ENCODE results near the gene PPT1.
"Not testable (repeated sequence)": the region's sequence is repeated elsewhere in the genome, so short reads cannot be mapped to it uniquely, and the experiment has no call there.

The PPT1 gene

DNA sequence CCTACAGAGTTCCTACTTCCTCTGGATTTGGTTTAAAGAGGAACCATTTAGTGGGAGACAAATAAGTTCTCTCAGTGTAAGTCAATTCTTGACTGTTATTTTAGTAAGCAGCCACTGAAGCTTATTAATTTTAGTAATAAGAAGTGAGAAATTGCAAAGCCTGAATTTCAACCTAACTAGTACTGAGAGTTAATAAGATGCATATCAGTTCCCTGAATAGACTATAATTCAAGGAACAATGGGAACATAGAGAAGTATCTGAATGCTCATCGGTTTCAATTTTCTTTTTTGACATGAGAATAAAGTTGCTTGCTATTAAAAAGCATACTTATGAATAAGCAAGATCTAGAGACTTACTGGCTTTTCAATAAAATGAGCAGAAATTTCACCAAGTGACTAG lies 8.0 kb upstream of the PPT1 start:
- Mint-ChIP-seq H3K36me3 (ENCODE audit: low read depth) (peaks cover 6% of the 10 kb centered on the region), H3K27me3 (peaks cover 2% of the 10 kb centered on the region), H3K9me3 (peaks cover 20% of the 10 kb centered on the region), H3K4me3 (no peak overlapping the region), H3K27ac (no peak overlapping the region), H3K4me1 (peaks cover 2% of the 10 kb centered on the region)
- DNase-seq: no peak
- ATAC-seq: no peak

DNA sequence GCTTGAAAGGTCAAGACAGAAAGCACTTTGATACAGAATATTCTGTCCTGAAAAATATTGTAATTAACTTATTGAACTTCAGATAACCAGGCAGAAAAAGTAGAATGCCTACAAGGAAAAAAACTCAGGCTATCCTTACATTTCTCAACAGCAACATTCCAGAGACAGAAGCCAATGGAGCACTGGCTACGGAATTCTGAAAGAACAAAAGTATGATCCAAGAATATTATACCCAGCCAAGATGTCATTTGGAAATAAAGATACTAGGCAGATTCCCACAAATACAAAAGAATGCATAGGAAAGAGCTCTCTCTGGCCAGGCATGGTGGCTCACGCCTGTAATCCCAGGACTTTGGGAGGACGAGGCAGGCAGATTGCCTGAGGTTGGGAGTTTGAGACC lies 5.8 kb upstream of the PPT1 start:
- Mint-ChIP-seq H3K36me3 (ENCODE audit: low read depth) (peaks cover 6% of the 10 kb centered on the region), H3K27me3 (peaks cover 3% of the 10 kb centered on the region), H3K9me3 (peaks cover 9% of the 10 kb centered on the region), H3K4me3 (no peak overlapping the region), H3K4me1 (peaks cover 2% of the 10 kb centered on the region), H3K27ac (no peak overlapping the region)
- no peak for DNase-seq
- no peak for ATAC-seq

DNA sequence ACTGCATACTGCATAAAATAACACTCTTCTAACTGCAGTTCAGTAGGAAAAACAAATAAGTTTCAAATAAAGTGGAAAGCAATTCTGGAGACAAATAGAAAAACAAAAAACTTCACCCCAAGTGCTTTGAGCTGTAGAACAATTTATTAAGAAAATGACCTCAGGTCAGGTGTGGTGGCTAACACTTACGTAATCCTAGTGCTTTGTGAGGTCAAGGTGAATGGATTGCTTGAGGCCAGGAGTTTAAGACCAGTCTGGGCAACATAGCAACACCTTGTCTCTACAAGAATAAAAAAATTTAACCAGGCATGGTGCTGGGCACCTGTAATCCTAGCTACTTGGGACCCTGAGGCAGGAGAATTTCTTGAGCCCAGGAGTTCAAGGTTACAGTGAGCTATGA lies 5.0 kb upstream of the PPT1 start:
- DNase-seq: no peak

DNA sequence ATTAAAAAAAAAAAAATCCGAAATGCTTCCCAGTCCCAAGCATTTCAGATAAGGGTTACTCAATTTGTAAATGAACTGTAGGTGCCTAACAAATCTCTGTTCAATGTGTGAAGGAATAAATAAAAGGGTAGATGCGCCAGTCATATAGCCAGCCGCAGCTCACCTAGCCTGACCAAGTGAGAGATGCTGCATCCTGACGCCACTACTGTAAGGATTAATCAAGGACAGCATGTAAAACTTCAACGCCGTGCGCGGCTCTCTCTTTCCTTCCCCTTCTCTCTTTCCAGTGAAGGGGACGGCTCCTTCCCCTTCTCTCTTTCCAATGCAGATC lies 441 bp downstream of the PPT1 start:
- Mint-ChIP-seq H3K27ac (peak overlapping the region; percentile 94), H3K9me3 (no peaks in the 10 kb centered on the region), H3K4me3 (peak overlapping the region; percentile 98), H3K4me1 (peaks cover 29% of the 10 kb centered on the region), H3K27me3 (peaks cover 5% of the 10 kb centered on the region), H3K36me3 (ENCODE audit: low read depth) (peaks cover 16% of the 10 kb centered on the region)
- DNase-seq (no peak), ATAC-seq (peak; percentile 26)

More for the DNA sequence above, 5.0 kb upstream of the PPT1 start:
- H3K4me3 Mint-ChIP-seq: no peak overlapping the region
- peaks cover 10% of the 10 kb centered on the region for H3K4me1 Mint-ChIP-seq
- H3K27ac Mint-ChIP-seq: no peak overlapping the region
- no peak for ATAC-seq
- peaks cover 9% of the 10 kb centered on the region for H3K9me3 Mint-ChIP-seq
- peaks cover 6% of the 10 kb centered on the region for H3K36me3 Mint-ChIP-seq (ENCODE audit: low read depth)
- H3K27me3 Mint-ChIP-seq: peaks cover 5% of the 10 kb centered on the region

DNA sequence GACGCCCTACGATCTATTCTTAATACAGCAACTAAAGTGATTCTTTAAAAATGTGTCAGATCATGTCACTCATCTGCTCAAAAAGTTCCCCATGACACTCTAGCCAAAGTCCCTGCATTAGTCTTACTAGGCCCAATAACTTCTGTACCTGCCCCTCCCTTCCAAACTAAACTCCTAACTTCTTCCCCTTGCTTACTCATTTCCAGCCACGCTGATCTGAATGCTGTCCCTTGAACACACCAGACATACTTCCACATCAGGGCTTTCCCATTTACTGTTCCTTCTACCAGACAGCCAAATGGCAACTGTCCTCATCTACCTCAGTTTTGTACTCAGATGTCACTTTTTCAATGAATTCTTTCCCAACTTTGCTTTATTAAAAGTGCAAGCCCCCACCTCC lies 1.2 kb downstream of the PPT1 start:
- ATAC-seq: no peak
- peaks cover 5% of the 10 kb centered on the region for H3K27me3 Mint-ChIP-seq
- H3K36me3 Mint-ChIP-seq (ENCODE audit: low read depth): peaks cover 20% of the 10 kb centered on the region
- no peak for DNase-seq
- H3K4me3 Mint-ChIP-seq: peak overlapping the region; percentile 98
- H3K4me1 Mint-ChIP-seq: peaks cover 29% of the 10 kb centered on the region
- H3K27ac Mint-ChIP-seq: no peak overlapping the region
- H3K9me3 Mint-ChIP-seq: no peaks in the 10 kb centered on the region

DNA sequence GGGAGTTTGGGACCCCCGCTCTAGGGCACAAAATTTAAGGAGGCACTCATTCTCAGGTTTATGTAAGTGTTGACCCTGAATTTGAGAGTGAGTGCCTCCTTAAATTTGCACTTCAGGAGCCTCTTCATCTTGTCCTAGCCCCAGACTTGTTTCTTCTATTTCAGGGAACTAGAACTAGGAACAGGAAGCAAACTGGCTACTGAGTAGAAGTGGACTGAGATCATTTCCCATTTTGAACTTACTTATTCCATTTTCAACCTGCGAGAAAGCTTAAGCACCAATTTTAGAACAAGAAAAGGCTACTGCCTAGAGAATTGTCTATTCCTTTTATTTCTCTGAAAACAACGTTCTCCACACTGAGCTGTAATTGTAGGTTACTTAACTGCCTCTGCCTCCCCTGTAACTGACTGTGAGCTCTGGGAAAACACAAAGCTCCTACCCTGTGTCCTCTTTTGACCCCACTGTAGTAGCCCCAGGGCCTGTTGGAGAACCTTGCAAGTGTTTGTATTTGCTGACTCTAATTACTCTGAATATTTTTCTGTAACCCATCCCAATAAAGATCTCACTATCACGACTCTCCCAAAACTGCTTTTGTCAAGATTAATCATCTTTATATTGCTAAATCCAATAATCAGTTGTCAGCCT lies 2.5 kb downstream of the PPT1 start:
- peaks cover 29% of the 10 kb centered on the region for H3K4me1 Mint-ChIP-seq
- H3K4me3 Mint-ChIP-seq: no peak overlapping the region
- peaks cover 28% of the 10 kb centered on the region for H3K36me3 Mint-ChIP-seq (ENCODE audit: low read depth)
- H3K27ac Mint-ChIP-seq: no peak overlapping the region
- H3K27me3 Mint-ChIP-seq: peaks cover 3% of the 10 kb centered on the region
- no peaks in the 10 kb centered on the region for H3K9me3 Mint-ChIP-seq
- ATAC-seq (no peak), DNase-seq (no peak)

DNA sequence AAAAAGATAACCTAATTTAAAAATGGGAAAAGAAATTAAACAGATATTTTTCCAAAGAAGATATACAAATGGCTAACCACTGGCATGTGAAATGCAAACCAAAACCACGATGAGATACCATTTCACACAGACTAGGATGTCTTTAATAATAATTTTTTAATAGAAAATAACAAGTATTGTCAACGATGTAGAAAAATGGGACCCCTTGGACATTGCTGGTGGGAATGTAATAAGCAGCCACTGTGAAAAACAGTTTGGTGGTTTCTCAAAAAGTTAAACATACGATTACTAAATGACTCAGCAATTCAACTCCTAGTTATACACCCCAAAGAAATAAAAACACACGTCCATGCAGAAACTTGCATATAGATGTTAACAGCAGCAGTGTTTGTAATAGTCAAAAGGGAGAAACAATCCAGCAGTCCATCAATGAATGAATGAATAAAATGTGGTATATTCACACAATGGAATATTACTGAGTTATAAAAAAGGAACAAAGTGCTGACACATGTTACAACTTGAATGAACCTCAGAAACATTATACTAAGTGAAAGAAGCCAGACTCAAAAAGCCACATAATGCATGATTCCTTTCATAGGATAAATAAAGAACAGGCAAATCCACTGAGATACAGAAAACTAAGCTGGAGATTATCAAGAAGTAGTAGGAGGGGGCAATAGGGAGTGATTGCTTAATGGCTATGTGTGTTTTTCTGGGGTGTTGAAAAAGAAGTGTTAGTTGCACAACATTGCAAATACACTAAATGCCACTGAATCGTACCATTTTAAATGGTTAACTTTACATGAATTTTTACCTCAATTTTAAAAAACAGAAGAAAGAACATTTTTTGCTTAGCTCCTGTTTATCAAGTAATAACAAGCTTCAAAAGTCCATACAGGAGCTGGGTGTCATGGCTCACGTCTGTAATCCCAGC lies 4.1 kb downstream of the PPT1 start:
- DNase-seq (no peak), ATAC-seq (no peak)
- H3K36me3 Mint-ChIP-seq (ENCODE audit: low read depth): peaks cover 37% of the 10 kb centered on the region
- no peak overlapping the region for H3K27ac Mint-ChIP-seq
- H3K27me3 Mint-ChIP-seq: peaks cover 2% of the 10 kb centered on the region
- no peaks in the 10 kb centered on the region for H3K9me3 Mint-ChIP-seq
- peaks cover 29% of the 10 kb centered on the region for H3K4me1 Mint-ChIP-seq
- H3K4me3 Mint-ChIP-seq: no peak overlapping the region

DNA sequence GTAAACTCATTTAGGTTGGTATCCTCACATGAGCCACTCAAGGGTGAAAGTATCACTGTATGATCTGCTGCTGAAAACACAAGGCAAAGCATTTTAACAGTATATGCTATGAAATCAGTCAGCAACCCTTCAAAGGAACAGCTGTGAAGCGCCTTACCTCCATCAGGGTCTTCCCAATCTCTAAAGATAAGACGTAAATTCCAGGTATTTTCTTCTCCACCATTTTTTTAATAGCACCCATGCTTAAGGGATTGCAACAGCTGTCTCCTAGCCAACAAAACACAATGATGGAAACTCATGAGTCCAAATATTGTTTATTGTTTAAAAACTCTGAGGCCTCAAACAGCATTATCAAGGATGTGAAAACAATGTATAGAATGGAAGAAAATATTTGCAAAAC lies 4.8 kb downstream of the PPT1 start:
- H3K27me3 Mint-ChIP-seq: no peaks in the 10 kb centered on the region
- no peak overlapping the region for H3K27ac Mint-ChIP-seq
- ATAC-seq (no peak), DNase-seq (no peak)
- peaks cover 22% of the 10 kb centered on the region for H3K4me1 Mint-ChIP-seq
- H3K4me3 Mint-ChIP-seq: no peak overlapping the region
- peaks cover 39% of the 10 kb centered on the region for H3K36me3 Mint-ChIP-seq (ENCODE audit: low read depth)
- no peaks in the 10 kb centered on the region for H3K9me3 Mint-ChIP-seq

DNA sequence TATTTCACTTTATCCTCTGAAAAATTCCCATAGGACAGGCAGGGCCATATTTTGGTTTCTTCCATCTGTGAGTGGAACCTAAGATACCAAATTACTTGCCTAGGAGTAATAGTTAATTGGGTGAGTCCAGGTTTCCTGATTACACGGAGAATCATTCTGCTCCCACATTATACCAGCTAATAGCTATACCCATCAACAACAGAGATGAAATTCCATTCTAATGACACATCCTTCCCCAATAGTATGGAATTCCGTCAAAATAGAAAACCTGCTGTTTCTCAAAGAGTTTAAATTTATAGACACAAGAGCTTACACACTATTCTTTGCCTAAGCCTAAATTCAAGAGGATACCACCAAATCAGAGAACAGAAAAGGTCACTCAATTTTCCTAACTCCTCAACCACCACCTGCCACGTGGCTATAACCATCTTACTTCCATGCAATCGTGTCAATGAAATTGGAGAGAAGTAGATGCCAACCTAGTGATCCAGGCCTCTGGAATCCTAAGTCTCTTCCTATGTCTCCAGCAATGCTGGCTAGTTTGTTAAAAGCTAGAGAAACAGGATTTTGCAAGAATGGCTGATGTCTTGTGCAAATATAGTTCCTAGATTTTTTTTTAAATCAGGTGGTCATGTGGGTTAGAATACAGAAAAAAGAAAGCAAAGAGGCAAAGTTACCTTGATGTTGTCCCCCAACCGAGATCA lies 6.2 kb downstream of the PPT1 start:
- no peaks in the 10 kb centered on the region for H3K27me3 Mint-ChIP-seq
- DNase-seq (no peak), ATAC-seq (no peak)
- no peak overlapping the region for H3K4me3 Mint-ChIP-seq
- peaks cover 11% of the 10 kb centered on the region for H3K4me1 Mint-ChIP-seq
- no peak overlapping the region for H3K27ac Mint-ChIP-seq
- H3K36me3 Mint-ChIP-seq (ENCODE audit: low read depth): peaks cover 42% of the 10 kb centered on the region
- no peaks in the 10 kb centered on the region for H3K9me3 Mint-ChIP-seq

DNA sequence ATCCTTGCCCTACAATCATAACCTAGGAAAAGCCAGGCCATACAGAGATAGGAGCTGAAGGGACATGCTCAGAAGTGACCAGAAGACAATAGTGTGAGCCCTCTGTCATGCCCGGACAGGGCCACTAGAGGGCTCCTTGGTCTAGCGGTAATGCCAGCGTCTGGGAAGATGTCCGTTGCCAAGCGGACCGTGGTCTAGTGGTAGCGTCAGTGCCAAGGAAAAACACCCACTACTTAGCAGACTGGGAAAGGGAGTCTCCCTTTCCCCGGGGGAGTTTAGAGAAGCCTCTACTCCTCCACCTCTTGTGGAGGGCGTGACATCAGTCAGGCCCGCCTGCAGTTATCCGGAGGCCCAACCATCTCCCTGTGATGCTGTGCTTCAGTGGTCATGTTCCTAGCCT lies 12.3 kb downstream of the PPT1 start:
- not testable (repeated sequence) for H3K9me3 Mint-ChIP-seq, H3K27ac Mint-ChIP-seq, H3K27me3 Mint-ChIP-seq, H3K4me3 Mint-ChIP-seq, H3K4me1 Mint-ChIP-seq, ATAC-seq
- DNase-seq: peak; percentile 53
- H3K36me3 Mint-ChIP-seq (ENCODE audit: low read depth): peaks cover 37% of the 10 kb centered on the region

DNA sequence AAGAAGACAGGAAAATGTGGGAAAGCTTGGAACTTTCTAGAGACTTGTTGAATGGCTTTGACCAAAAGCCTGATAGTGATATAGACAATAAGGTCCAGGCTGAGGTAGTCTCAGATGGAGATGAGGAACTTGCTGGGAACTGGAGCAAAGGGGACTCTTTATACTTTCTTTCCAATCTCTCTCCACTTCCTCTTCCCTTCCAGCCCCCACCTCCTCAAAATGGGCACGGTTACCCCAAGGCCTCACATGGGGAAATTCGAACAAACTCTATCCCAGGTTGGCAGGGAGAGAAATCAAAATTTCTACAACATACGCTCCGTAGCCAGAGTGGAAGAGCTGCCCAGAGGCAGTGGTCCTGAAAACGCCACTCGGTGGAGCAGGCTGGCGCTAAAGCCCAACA lies 15.2 kb downstream of the PPT1 start:
- H3K36me3 Mint-ChIP-seq (ENCODE audit: low read depth): peaks cover 38% of the 10 kb centered on the region
- ATAC-seq: no peak
- no peaks in the 10 kb centered on the region for H3K27me3 Mint-ChIP-seq
- H3K4me1 Mint-ChIP-seq: peaks cover 9% of the 10 kb centered on the region
- no peak for DNase-seq
- H3K27ac Mint-ChIP-seq: no peak overlapping the region
- H3K4me3 Mint-ChIP-seq: no peak overlapping the region
- no peaks in the 10 kb centered on the region for H3K9me3 Mint-ChIP-seq

DNA sequence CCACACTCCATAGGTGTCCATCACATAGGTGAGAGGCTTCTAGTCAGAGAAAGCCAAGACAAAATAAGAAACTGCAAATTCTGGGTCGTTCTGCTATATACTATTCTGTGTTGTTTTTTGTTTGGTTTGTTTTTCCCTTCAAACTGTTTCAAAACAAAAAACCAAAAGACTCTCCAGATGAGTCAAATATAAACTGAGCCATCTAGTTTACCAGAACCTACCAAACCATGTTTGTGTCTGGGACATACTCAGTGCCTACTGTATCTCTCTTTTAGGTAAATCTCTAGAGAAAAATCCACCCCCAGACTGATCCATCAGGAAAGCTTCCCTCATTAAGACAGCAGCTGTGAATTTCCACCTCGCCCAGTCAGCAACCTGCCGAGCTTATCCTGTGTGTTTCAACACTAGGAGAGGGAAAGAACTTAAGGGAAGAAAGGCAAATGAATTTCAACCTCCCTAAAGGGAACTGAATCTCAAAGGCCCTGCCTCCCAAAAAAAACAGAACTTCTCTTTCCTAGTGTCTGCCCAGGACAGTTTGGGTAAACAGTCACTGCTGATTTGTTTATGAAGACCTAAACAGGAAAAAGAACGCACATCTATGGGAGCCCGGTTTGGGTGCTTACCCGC lies 17.2 kb downstream of the PPT1 start:
- no peaks in the 10 kb centered on the region for H3K9me3 Mint-ChIP-seq
- H3K27ac Mint-ChIP-seq: no peak overlapping the region
- no peak for DNase-seq
- peaks cover 29% of the 10 kb centered on the region for H3K36me3 Mint-ChIP-seq (ENCODE audit: low read depth)
- H3K4me1 Mint-ChIP-seq: peaks cover 9% of the 10 kb centered on the region
- H3K4me3 Mint-ChIP-seq: no peak overlapping the region
- no peak for ATAC-seq
- no peaks in the 10 kb centered on the region for H3K27me3 Mint-ChIP-seq

DNA sequence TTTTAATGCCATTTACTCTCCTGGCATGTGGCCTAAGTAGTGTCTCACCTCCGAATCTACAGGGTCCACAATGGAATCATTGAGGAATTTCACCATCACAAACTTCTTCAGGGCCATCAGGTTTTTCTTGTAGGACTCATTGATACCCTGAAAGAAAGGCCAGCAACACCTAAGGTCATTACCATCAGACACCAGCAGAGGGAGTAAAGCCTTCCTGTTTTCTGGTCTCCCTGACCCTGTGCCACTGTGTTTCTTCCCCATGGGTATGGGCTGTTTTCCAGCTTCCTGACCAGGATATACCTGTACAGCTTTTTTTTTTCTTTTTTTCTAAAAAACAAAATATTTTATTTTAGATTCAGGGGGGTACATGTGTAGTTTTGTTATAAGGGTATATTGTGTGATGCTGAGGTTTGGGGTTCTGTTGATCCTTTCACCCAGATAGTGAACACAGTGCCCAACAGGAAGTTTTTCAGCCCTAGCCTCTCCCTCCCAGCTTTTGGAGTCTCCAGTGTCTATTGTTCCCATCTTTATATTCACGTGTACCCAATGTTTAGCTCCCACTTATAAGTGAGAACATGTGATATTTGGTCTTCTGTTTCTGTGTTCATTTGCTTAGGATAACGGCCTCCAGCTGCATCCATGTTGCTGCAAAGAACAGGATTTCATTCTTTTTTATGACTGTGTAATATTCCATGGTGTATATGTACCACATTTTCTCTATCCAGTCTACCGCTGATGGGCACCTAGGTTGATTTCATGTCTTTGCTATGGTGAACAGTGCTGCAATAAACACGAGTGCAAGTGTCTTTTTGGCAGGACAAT lies 18.3 kb downstream of the PPT1 start:
- no peak overlapping the region for H3K4me3 Mint-ChIP-seq
- DNase-seq (peak; percentile 57), ATAC-seq (peak; percentile 70)
- H3K27ac Mint-ChIP-seq: no peak overlapping the region
- no peaks in the 10 kb centered on the region for H3K27me3 Mint-ChIP-seq
- H3K9me3 Mint-ChIP-seq: no peaks in the 10 kb centered on the region
- peaks cover 9% of the 10 kb centered on the region for H3K4me1 Mint-ChIP-seq
- peaks cover 30% of the 10 kb centered on the region for H3K36me3 Mint-ChIP-seq (ENCODE audit: low read depth)

DNA sequence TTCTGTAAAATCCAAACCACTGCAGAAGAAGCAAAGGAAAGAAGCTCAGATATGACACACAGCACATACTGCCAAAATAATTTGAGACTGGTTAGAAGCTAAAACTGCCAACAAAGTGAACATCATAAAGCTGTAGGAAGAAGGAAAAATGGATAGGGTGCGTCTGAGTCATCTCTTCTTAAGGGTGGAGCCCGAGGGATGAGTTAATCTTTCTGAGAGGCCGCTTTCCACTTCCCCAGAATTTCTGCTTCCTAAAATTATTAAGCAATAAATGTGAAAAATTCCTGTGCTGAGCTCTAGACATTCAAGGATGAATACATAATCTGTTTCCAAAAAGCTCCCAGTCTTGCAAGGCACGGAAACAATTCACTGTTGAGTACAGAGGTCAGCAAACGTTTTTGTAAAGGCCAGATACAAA lies 20.1 kb downstream of the PPT1 start:
- no peak overlapping the region for H3K4me3 Mint-ChIP-seq
- no peak for ATAC-seq
- H3K27me3 Mint-ChIP-seq: no peaks in the 10 kb centered on the region
- DNase-seq: no peak
- no peaks in the 10 kb centered on the region for H3K9me3 Mint-ChIP-seq
- H3K27ac Mint-ChIP-seq: no peak overlapping the region
- peaks cover 15% of the 10 kb centered on the region for H3K4me1 Mint-ChIP-seq
- peaks cover 41% of the 10 kb centered on the region for H3K36me3 Mint-ChIP-seq (ENCODE audit: low read depth)
